CD14-positive monocyte (primary cell): ENCODE measurements around the gene LMTK3. TPM values are rescaled to one million over a fixed set of nuclear protein-coding genes. Genes with fewer than 3 reads are reported as not detected.

Experiments used
- DNase-seq, 3 donors: peaks; one replicate each; pipeline ENCODE4 v3.0.0-alpha.2; 2011 to 2022
- H2AFZ ChIP-seq: 2 replicates; pipeline ENCODE4 v1.6.0; 2012; ENCODE audit warnings: mild to moderate bottlenecking, low read depth, low read length, inconsistent platforms; ENCODE audit not compliant: insufficient read depth, poor library complexity, severe bottlenecking
- H3K27ac ChIP-seq, 2 donors: 1 replicate in 1 of 2; 2 replicates in 1 of 2; pipeline ENCODE4 v1.5.1; 2012 to 2013; ENCODE audit warnings: low read length in 2 of 2, control low read depth in 1 of 2, inconsistent platforms in 1 of 2, low read depth in 1 of 2, mild to moderate bottlenecking in 1 of 2
- H3K27me3 ChIP-seq, 2 donors: one replicate each; pipeline versions ENCODE4 v1.6.0 to v1.6.1; 2011 to 2013; ENCODE audit warnings: low read length in 2 of 2; ENCODE audit not compliant: control insufficient read depth in 2 of 2, insufficient read depth in 2 of 2
- H3K36me3 ChIP-seq, 2 donors: replicated peaks in 1 of 2; 1 replicate in 1 of 2; 2 replicates in 1 of 2; pipeline versions ENCODE4 v1.5.1 to v1.6.1; 2012 to 2013; ENCODE audit warnings: low read length in 2 of 2, control low read depth in 1 of 2, inconsistent platforms in 1 of 2, mild to moderate bottlenecking in 1 of 2; ENCODE audit not compliant: insufficient read depth in 2 of 2, control insufficient read depth in 1 of 2
- H3K4me1 ChIP-seq, 2 donors: 1 replicate in 1 of 2; 2 replicates in 1 of 2; pipeline versions ENCODE4 v1.5.1 to v1.6.1; 2012 to 2013; ENCODE audit warnings: low read length in 2 of 2, control low read depth in 1 of 2, inconsistent platforms in 1 of 2, mild to moderate bottlenecking in 1 of 2, moderate library complexity in 1 of 2; ENCODE audit not compliant: insufficient read depth in 2 of 2, control insufficient read depth in 1 of 2
- H3K4me2 ChIP-seq: replicated peaks from 2 replicates; pipeline ENCODE3; 2012; ENCODE audit warnings: low read length, moderate library complexity, mild to moderate bottlenecking; ENCODE audit not compliant: poor library complexity, severe bottlenecking; ENCODE audit errors: extremely low read depth
- H3K4me3 ChIP-seq, 3 experiments: fragments of 200-600 bp in 1 of 3; sonication (generic) in 1 of 3; replicated peaks in 1 of 3; 1 replicate in 2 of 3; 2 replicates in 1 of 3; pipeline ENCODE4 v1.5.1; 2011 to 2013; ENCODE audit warnings: low read length in 3 of 3, mild to moderate bottlenecking in 3 of 3, control low read depth in 2 of 3, low read depth in 2 of 3, inconsistent platforms in 1 of 3, moderate library complexity in 1 of 3
- H3K79me2 ChIP-seq: 2 replicates; pipeline ENCODE4 v1.6.0; 2012; ENCODE audit warnings: mild to moderate bottlenecking, control low read depth, inconsistent platforms, low read length, moderate library complexity; ENCODE audit not compliant: insufficient read depth
- H3K9ac ChIP-seq: 2 replicates; pipeline ENCODE4 v1.6.0; 2017; ENCODE audit warnings: low read length, mild to moderate bottlenecking; ENCODE audit not compliant: insufficient read depth, poor library complexity, severe bottlenecking
- H3K9me3 ChIP-seq, 2 donors: replicated peaks in 1 of 2; 1 replicate in 1 of 2; 2 replicates in 1 of 2; pipeline versions ENCODE4 v1.5.1 to v1.6.1; 2012 to 2013; ENCODE audit warnings: low read length in 2 of 2, control low read depth in 1 of 2; ENCODE audit not compliant: control insufficient read depth in 1 of 2, insufficient read depth in 1 of 2
- H4K20me1 ChIP-seq: 2 replicates; pipeline ENCODE4 v1.6.0; 2012; ENCODE audit warnings: mild to moderate bottlenecking, low read length, control low read depth, moderate library complexity; ENCODE audit not compliant: insufficient read depth
- H3K27ac Mint-ChIP-seq, 7 donors: one replicate each; pipeline ENCODE4 v1.8.0; 2020; ENCODE audit warnings: mild to moderate bottlenecking in 7 of 7, mixed read lengths in 7 of 7, moderate library complexity in 6 of 7, inconsistent platforms in 2 of 7
- H3K27me3 Mint-ChIP-seq, 3 donors: one replicate each; pipeline ENCODE4 v1.8.0; 2021 to 2022; ENCODE audit warnings: low read depth in 3 of 3, mild to moderate bottlenecking in 3 of 3, mixed read lengths in 3 of 3, moderate library complexity in 3 of 3, inconsistent platforms in 1 of 3
- H3K36me3 Mint-ChIP-seq, 2 donors: one replicate each; pipeline ENCODE4 v1.8.0; 2020; ENCODE audit warnings: mixed read lengths in 2 of 2, inconsistent platforms in 1 of 2, mild to moderate bottlenecking in 1 of 2
- H3K4me1 Mint-ChIP-seq: one replicate; pipeline ENCODE4 v1.8.0; 2020; ENCODE audit warnings: mild to moderate bottlenecking, mixed read lengths
- H3K4me3 Mint-ChIP-seq, 2 donors: one replicate each; pipeline ENCODE4 v1.8.0; 2020; ENCODE audit warnings: mild to moderate bottlenecking in 2 of 2, mixed read lengths in 2 of 2, moderate library complexity in 1 of 2
- H3K9me3 Mint-ChIP-seq, 7 donors: one replicate each; pipeline ENCODE4 v1.8.0; 2020 to 2022; ENCODE audit warnings: mixed read lengths in 7 of 7, mild to moderate bottlenecking in 6 of 7, moderate library complexity in 6 of 7, inconsistent platforms in 2 of 7
- CTCF ChIP-seq: fragments of 200-600 bp; IDR thresholded peaks from one replicate; pipeline ENCODE4 v1.8.0; 2022; ENCODE audit warnings: antibody characterized with exemption, mild to moderate bottlenecking
- WGBS: methylation state at CpG from one replicate; pipeline ENCODE4 v1.1.5; 2013; ENCODE audit warnings: missing lambda C conversion rate; ENCODE audit not compliant: insufficient coverage; 5-methylcytosine and 5-hydroxymethylcytosine counted together
- intact Hi-C, 2 donors: fragments of 100-400 bp; cut with micrococcal nuclease; formaldehyde crosslinking; loops; one replicate each; pipeline versions ENCODE4 v1.15.0 to v1.15.1; 2023
- polyA plus RNA-seq, 3 donors: library from polyadenylated mRNA; depleted of rRNA in 1 of 3; unstranded in 2 of 3; stranded (reverse) in 1 of 3; fragments of 300-500 nt in 2 of 3; fragments of >200 nt in 1 of 3; fragmentation: Illumina TruSeq in 2 of 3; gene quantifications; 1 replicate in 2 of 3; 2 replicates in 1 of 3; pipeline ENCODE4 v1.2.3, GENCODE V29; 2012 to 2021

Gene LMTK3
- polyA plus RNA-seq, 3 donors, result 0.08 TPM; not detected in 2

- H3K27me3 Mint-ChIP-seq, result peaks cover 9 to 15% (median 9%) of the 10 kb centered on the region in 3 donors
- H3K4me1 Mint-ChIP-seq, result no peaks in the 10 kb centered on the region
Observed at GRCh38 chr19:48530770-48531169, 19.1 kb upstream of the LMTK3 start.

GRCh38 chr19:48530066-48530720 lies 18.6 kb upstream of the LMTK3 start:
- peaks cover 19 to 42% (median 35%) of the 10 kb centered on the region in 7 donors for H3K9me3 Mint-ChIP-seq
- H3K4me2 ChIP-seq, result no peak overlapping the region
- no peaks in the 10 kb centered on the region for H3K27me3 ChIP-seq
- no peaks in the 10 kb centered on the region for H3K4me1 Mint-ChIP-seq
- H3K4me3 Mint-ChIP-seq, result no peak overlapping the region
- no peaks in the 10 kb centered on the region for H4K20me1 ChIP-seq
- H3K9ac ChIP-seq, result no peak overlapping the region
- peaks cover 9 to 14% (median 9%) of the 10 kb centered on the region in 3 donors for H3K27me3 Mint-ChIP-seq
- no peak for TF ChIP-seq CTCF
- H3K4me1 ChIP-seq, result no peaks in the 10 kb centered on the region
- 86% methylated on average over 11 of the region's 20 CpGs for WGBS
- no peak overlapping the region for H3K4me3 ChIP-seq
- no peaks in the 10 kb centered on the region for H3K36me3 ChIP-seq
- peaks cover 0 to 3% of the 10 kb centered on the region in 2 donors for H3K36me3 Mint-ChIP-seq
- DNase-seq, result no peak
- no peak overlapping the region for H3K27ac ChIP-seq
- H3K9me3 ChIP-seq, result peaks cover 24 to 30% of the 10 kb centered on the region in 2 donors
- H2AFZ ChIP-seq, result no peak overlapping the region
- no peak overlapping the region for H3K27ac Mint-ChIP-seq
- no peaks in the 10 kb centered on the region for H3K79me2 ChIP-seq
- intact Hi-C loops, result no loop called here

More at GRCh38 chr19:48530770-48531169, 19.1 kb upstream of the LMTK3 start:
- H3K4me2 ChIP-seq, result no peak overlapping the region
- no peak overlapping the region for H3K4me3 ChIP-seq
- no peaks in the 10 kb centered on the region for H4K20me1 ChIP-seq
- 100% methylated on average over 1 of the region's 6 CpGs for WGBS
- H3K9ac ChIP-seq, result no peak overlapping the region
- H3K9me3 ChIP-seq, result peaks cover 24 to 25% of the 10 kb centered on the region in 2 donors
- Mint-ChIP-seq H3K27ac (no peak overlapping the region), H3K36me3 (peaks cover 0 to 3% of the 10 kb centered on the region in 2 donors), H3K4me3 (no peak overlapping the region), H3K9me3 (peaks cover 19 to 38% (median 34%) of the 10 kb centered on the region in 7 donors)
- H3K79me2 ChIP-seq, result no peaks in the 10 kb centered on the region
- intact Hi-C loops, result no loop called here
- no peak for TF ChIP-seq CTCF
- DNase-seq, result no peak
- no peaks in the 10 kb centered on the region for H3K36me3 ChIP-seq
- no peak overlapping the region for H2AFZ ChIP-seq
- H3K27me3 ChIP-seq, result no peaks in the 10 kb centered on the region
- no peak overlapping the region for H3K27ac ChIP-seq
- no peaks in the 10 kb centered on the region for H3K4me1 ChIP-seq
